ENCODE data around the gene TP53BP1.

The TP53BP1 gene

GRCh38 chr15:43489191-43489590, 3.8 kb downstream of the TP53BP1 start:
- no peaks in the 10 kb centered on the region for H3K27me3 Mint-ChIP-seq
- peaks cover 39% of the 10 kb centered on the region for H3K36me3 Mint-ChIP-seq (ENCODE audit: insufficient read depth)
- no peak overlapping the region for H3K4me3 Mint-ChIP-seq
- DNase-seq: no peak
- H3K4me1 Mint-ChIP-seq (ENCODE audit: low read depth in 2 of 2): peaks cover 21 to 25% of the 10 kb centered on the region in 2 donors
- no peaks in the 10 kb centered on the region for H3K9me3 Mint-ChIP-seq
- no peak for ATAC-seq (replicated peaks)
- H3K27ac Mint-ChIP-seq: peak overlapping the region in 1 of 2 donors; percentile 67

DNA sequence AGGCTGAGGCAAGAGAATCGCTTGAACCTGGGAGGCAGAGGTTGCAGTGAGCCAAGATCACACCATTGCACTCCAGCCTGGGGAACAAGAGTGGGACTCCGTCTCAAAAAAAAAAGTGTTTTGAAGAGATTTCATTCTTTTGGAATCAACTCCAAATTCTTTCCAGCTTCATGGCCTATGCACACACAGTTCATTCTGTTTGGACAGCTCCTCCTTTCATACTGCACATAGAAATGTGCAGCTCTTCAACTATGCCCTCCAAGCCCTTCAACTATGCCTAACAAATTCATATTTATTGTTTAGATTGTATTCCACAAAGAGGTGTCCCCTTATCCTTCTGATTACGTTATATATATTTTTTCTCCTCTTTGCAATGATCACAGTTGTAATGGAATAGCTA, 4.2 kb downstream of the TP53BP1 start:
- peak overlapping the region in 1 of 2 donors; percentile 67 for H3K27ac Mint-ChIP-seq
- H3K9me3 Mint-ChIP-seq: no peaks in the 10 kb centered on the region
- ATAC-seq (replicated peaks) (no peak), DNase-seq (no peak)
- H3K4me1 Mint-ChIP-seq (ENCODE audit: low read depth in 2 of 2): peaks cover 21 to 29% of the 10 kb centered on the region in 2 donors
- no peak overlapping the region for H3K4me3 Mint-ChIP-seq
- H3K27me3 Mint-ChIP-seq: no peaks in the 10 kb centered on the region
- H3K36me3 Mint-ChIP-seq (ENCODE audit: insufficient read depth): peaks cover 39% of the 10 kb centered on the region

GRCh38 chr15:43487271-43487895, 5.6 kb downstream of the TP53BP1 start:
- Mint-ChIP-seq H3K4me3 (no peak overlapping the region), H3K36me3 (ENCODE audit: insufficient read depth) (peaks cover 38% of the 10 kb centered on the region), H3K27me3 (no peaks in the 10 kb centered on the region), H3K4me1 (ENCODE audit: low read depth in 2 of 2) (peaks cover 14 to 24% of the 10 kb centered on the region in 2 donors), H3K9me3 (no peaks in the 10 kb centered on the region), H3K27ac (no peak overlapping the region)
- DNase-seq (no peak), ATAC-seq (replicated peaks) (no peak)

DNA sequence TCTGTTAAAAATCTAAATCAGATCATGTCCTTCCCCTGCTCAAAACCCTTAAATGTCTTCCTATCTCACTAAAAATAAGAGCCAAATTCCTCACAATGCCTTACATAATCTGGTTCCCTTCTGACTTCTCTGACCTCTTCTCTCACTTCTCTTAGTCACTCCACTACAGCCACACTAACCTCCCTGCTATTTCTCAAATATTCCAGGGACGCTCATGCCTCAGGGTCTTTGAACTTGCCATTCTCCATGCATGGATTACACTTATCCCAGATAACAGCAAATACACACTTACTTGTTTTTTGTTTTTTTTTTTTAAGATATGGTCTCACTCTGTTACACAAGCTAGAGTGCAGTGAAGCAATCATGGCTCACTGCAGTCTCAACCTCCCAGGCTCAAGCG, 8.5 kb downstream of the TP53BP1 start:
- Mint-ChIP-seq H3K36me3 (ENCODE audit: insufficient read depth) (peaks cover 29% of the 10 kb centered on the region), H3K4me1 (ENCODE audit: low read depth in 2 of 2) (peaks cover 5 to 16% of the 10 kb centered on the region in 2 donors), H3K4me3 (no peak overlapping the region), H3K9me3 (no peaks in the 10 kb centered on the region), H3K27ac (no peak overlapping the region), H3K27me3 (no peaks in the 10 kb centered on the region)
- ATAC-seq (replicated peaks) (no peak), DNase-seq (no peak)

DNA sequence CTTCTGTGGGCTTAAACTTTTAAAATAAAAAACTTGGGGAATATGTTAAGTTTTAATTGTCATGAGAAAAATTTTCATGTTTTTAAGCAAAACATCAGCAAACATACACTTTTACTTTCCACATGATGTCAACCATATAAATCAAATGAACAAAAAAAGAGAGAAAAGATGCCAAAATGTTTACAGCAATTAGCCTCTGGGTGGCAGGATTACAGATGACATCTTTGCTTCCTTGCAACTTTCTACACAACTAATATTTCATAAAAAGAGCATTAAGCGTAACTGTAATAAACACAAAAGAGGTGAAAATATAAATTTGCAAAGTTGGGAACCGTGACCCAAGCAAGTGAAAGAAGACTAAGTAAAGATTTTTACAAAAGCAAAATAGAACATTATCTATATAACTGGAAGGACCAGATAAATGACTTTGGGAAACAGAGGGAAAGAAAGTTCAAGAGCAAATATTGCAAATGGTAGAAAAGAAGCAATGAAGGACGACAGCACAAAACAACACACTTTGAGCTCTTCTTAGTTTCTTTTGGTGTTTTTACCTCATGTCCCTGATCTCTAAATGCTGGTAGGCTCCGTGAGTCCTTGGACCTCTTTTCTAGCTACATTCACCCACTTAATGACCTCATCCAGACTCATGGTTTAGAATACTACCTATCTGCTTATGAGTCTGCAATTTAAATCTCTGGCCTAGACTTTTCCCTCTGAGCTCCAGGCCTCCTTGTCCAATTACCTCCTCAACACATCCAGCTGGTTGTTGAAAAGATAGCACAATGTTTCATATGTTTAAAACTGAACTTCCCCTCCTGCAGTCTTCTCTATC, 9.4 kb downstream of the TP53BP1 start:
- peaks cover 0 to 8% of the 10 kb centered on the region in 2 donors for H3K4me1 Mint-ChIP-seq (ENCODE audit: low read depth in 2 of 2)
- no peaks in the 10 kb centered on the region for H3K27me3 Mint-ChIP-seq
- H3K36me3 Mint-ChIP-seq (ENCODE audit: insufficient read depth): peaks cover 37% of the 10 kb centered on the region
- no peak for ATAC-seq (replicated peaks)
- H3K9me3 Mint-ChIP-seq: no peaks in the 10 kb centered on the region
- DNase-seq: no peak
- H3K27ac Mint-ChIP-seq: no peak overlapping the region
- H3K4me3 Mint-ChIP-seq: no peak overlapping the region

GRCh38 chr15:43473885-43474284, 19.1 kb downstream of the TP53BP1 start:
- Mint-ChIP-seq H3K27ac (no peak overlapping the region), H3K4me1 (ENCODE audit: low read depth in 2 of 2) (no peaks in the 10 kb centered on the region), H3K4me3 (no peak overlapping the region), H3K27me3 (no peaks in the 10 kb centered on the region), H3K9me3 (no peaks in the 10 kb centered on the region), H3K36me3 (ENCODE audit: insufficient read depth) (peaks cover 67% of the 10 kb centered on the region)
- DNase-seq (no peak), ATAC-seq (replicated peaks) (no peak)

GRCh38 chr15:43471975-43472374, 21.0 kb downstream of the TP53BP1 start:
- Mint-ChIP-seq H3K36me3 (ENCODE audit: insufficient read depth) (peaks cover 59% of the 10 kb centered on the region), H3K4me1 (ENCODE audit: low read depth in 2 of 2) (no peaks in the 10 kb centered on the region)
- ATAC-seq (replicated peaks): no peak

GRCh38 chr15:43469867-43470266, 23.1 kb downstream of the TP53BP1 start:
- Mint-ChIP-seq H3K4me3 (no peak overlapping the region), H3K9me3 (no peaks in the 10 kb centered on the region), H3K36me3 (ENCODE audit: insufficient read depth) (peaks cover 51% of the 10 kb centered on the region), H3K4me1 (ENCODE audit: low read depth in 2 of 2) (no peaks in the 10 kb centered on the region), H3K27ac (no peak overlapping the region), H3K27me3 (no peaks in the 10 kb centered on the region)
- ATAC-seq (replicated peaks) (no peak), DNase-seq (no peak)

More at GRCh38 chr15:43471975-43472374, 21.0 kb downstream of the TP53BP1 start:
- Mint-ChIP-seq H3K27me3 (no peaks in the 10 kb centered on the region), H3K9me3 (no peaks in the 10 kb centered on the region), H3K4me3 (no peak overlapping the region), H3K27ac (no peak overlapping the region)
- DNase-seq: no peak

DNA sequence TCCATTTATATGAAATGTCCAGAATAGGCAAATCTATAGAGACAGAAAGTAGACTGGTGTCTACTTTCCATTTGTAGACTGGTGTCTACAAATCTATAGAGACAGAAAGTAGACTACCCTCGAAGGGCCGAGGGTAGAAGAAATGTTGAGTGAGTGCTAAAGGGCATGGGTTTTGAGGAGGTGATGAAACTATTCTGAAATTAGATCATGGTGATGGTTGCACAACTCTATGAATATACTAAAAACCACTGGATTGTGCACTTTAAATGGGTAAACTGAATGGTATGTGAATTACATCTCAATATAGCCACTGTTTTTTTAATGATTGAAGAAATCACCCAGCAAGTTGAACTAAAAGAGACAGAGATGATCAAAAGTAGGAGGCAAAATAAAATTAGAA, 27.9 kb downstream of the TP53BP1 start:
- no peak for ATAC-seq (replicated peaks)
- Mint-ChIP-seq H3K27ac (no peak overlapping the region), H3K4me3 (no peak overlapping the region), H3K27me3 (no peaks in the 10 kb centered on the region), H3K9me3 (no peaks in the 10 kb centered on the region), H3K36me3 (ENCODE audit: insufficient read depth) (peaks cover 42% of the 10 kb centered on the region), H3K4me1 (ENCODE audit: low read depth in 2 of 2) (no peaks in the 10 kb centered on the region)
- no peak for DNase-seq

DNA sequence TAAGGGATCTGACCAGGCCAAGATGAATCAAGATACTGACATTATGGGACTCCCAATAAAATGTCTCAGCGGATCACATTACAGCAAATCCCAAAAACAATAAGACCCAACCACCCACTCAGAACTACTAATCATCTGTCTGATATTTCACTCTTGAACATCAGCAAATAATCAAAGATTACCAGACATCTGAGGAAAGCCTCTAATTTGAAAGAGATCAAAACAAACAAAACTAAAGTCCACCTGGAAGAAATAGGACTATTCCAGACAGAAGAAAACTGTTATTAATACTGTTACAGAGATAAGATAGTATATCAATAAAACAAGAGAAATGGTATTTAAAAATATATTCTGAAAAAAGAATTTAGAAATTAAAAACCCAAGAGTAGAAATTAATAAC, 29.0 kb downstream of the TP53BP1 start:
- H3K36me3 Mint-ChIP-seq (ENCODE audit: insufficient read depth): peaks cover 36% of the 10 kb centered on the region
- DNase-seq (no peak), ATAC-seq (replicated peaks) (no peak)
- H3K9me3 Mint-ChIP-seq: no peaks in the 10 kb centered on the region
- H3K4me1 Mint-ChIP-seq (ENCODE audit: low read depth in 2 of 2): no peaks in the 10 kb centered on the region
- no peak overlapping the region for H3K4me3 Mint-ChIP-seq
- H3K27ac Mint-ChIP-seq: no peak overlapping the region
- no peaks in the 10 kb centered on the region for H3K27me3 Mint-ChIP-seq

GRCh38 chr15:43463507-43463906, 29.4 kb downstream of the TP53BP1 start:
- Mint-ChIP-seq H3K27me3 (no peaks in the 10 kb centered on the region), H3K9me3 (no peaks in the 10 kb centered on the region), H3K36me3 (ENCODE audit: insufficient read depth) (peaks cover 36% of the 10 kb centered on the region), H3K4me1 (ENCODE audit: low read depth in 2 of 2) (no peaks in the 10 kb centered on the region), H3K4me3 (no peak overlapping the region), H3K27ac (no peak overlapping the region)
- ATAC-seq (replicated peaks) (no peak), DNase-seq (no peak)

DNA sequence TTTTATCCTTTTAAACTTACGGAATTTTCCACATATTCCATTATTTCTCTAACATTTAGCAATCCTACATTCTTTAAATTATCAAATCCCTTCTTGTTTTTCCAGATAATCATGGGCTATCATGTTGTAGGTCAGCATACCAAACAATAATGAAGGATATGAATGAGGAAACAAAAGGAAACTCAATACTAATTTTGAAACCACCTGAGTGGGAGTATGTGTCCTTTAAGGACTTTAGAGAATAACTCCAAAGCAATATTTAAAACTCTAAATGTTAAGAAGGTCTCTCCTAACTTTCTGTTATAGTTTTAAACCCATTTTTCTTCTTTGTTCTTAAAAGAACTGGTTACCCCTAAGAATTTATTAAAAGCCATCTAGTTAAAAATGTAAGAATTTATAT, 43.0 kb downstream of the TP53BP1 start:
- H3K9me3 Mint-ChIP-seq: no peaks in the 10 kb centered on the region
- no peak overlapping the region for H3K4me3 Mint-ChIP-seq
- ATAC-seq (replicated peaks) (no peak), DNase-seq (no peak)
- H3K27ac Mint-ChIP-seq: peak overlapping the region in 1 of 2 donors; percentile 60
- peaks cover 23% of the 10 kb centered on the region for H3K36me3 Mint-ChIP-seq (ENCODE audit: insufficient read depth)
- no peaks in the 10 kb centered on the region for H3K27me3 Mint-ChIP-seq
- peaks cover 0 to 9% of the 10 kb centered on the region in 2 donors for H3K4me1 Mint-ChIP-seq (ENCODE audit: low read depth in 2 of 2)

GRCh38 chr15:43446344-43446743, 46.6 kb downstream of the TP53BP1 start:
- Mint-ChIP-seq H3K4me3 (no peak overlapping the region), H3K4me1 (ENCODE audit: low read depth in 2 of 2) (peaks cover 0 to 9% of the 10 kb centered on the region in 2 donors), H3K27ac (peak overlapping the region in 1 of 2 donors; percentile 26), H3K36me3 (ENCODE audit: insufficient read depth) (peaks cover 14% of the 10 kb centered on the region), H3K27me3 (no peaks in the 10 kb centered on the region), H3K9me3 (no peaks in the 10 kb centered on the region)
- no peak for DNase-seq
- ATAC-seq (replicated peaks): no peak

DNA sequence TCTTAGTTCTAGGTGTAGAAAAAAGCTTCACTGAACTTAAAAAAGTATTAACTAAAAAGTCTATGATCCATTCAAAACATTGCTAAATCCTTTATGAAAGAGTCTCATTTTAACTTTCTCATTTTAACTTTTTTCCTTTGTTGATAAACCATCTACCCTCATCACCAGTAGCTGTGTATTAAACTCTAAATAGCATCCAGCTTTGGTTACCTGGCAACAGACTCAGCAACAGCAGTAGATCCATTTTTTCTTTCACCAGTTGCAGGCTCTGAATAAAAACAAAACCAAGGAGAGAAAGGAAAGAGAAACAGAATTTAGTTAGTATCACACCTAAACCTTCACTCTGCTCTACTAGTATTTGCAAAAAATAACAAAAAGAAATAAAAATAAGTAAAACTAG, 51.6 kb downstream of the TP53BP1 start:
- Mint-ChIP-seq H3K36me3 (ENCODE audit: insufficient read depth) (peaks cover 19% of the 10 kb centered on the region), H3K4me3 (no peak overlapping the region), H3K27ac (no peak overlapping the region), H3K4me1 (ENCODE audit: low read depth in 2 of 2) (no peaks in the 10 kb centered on the region), H3K27me3 (no peaks in the 10 kb centered on the region), H3K9me3 (no peaks in the 10 kb centered on the region)
- no peak for DNase-seq
- ATAC-seq (replicated peaks): no peak

Measured in effector memory CD8-positive, alpha-beta T cell (primary cell).